Keratinocyte (primary cell): ENCODE measurements around the gene TRIL. TPM values are rescaled to one million over a fixed set of nuclear protein-coding genes. Genes with fewer than 3 reads are reported as not detected.

ENCODE experiments used
- DNase-seq: peaks from one replicate; pipeline ENCODE4 v3.0.0-alpha.2; 2011; ENCODE audit warnings: low read depth, missing footprints, low spot score
- FAIRE-seq: peaks from 2 replicates; lab custom pipeline; 2011; peaks lifted over from hg19 to GRCh38; lab: Jason Lieb, UNC
- H2AFZ ChIP-seq: 2 replicates; pipeline ENCODE4 v1.6.0; 2012; ENCODE audit warnings: low read length, control low read depth, inconsistent platforms; ENCODE audit not compliant: control insufficient read depth
- H3K27ac ChIP-seq: 2 replicates; pipeline ENCODE4 v1.5.1; 2011; ENCODE audit warnings: low read length; ENCODE audit not compliant: control insufficient read depth, insufficient read depth
- H3K27me3 ChIP-seq: 3 replicates; pipeline ENCODE4 v1.6.0; 2011; ENCODE audit warnings: low read length; ENCODE audit not compliant: control insufficient read depth, insufficient read depth; ENCODE audit errors: extremely low read depth
- H3K36me3 ChIP-seq, 2 experiments: 2 replicates in 1 of 2; 3 replicates in 1 of 2; pipeline ENCODE4 v1.5.1; 2011; ENCODE audit warnings: low read length in 2 of 2, mild to moderate bottlenecking in 1 of 2; ENCODE audit not compliant: control insufficient read depth in 2 of 2, insufficient read depth in 2 of 2; ENCODE audit errors: extremely low read depth in 1 of 2
- H3K4me1 ChIP-seq: 3 replicates; pipeline ENCODE4 v1.5.1; 2011; ENCODE audit warnings: low read length; ENCODE audit not compliant: control insufficient read depth, insufficient read depth; ENCODE audit errors: extremely low read depth
- H3K4me2 ChIP-seq: 3 replicates; pipeline ENCODE4 v1.6.0; 2011; ENCODE audit warnings: low read depth, low read length; ENCODE audit not compliant: control insufficient read depth, insufficient read depth; ENCODE audit errors: extremely low read depth
- H3K4me3 ChIP-seq, 3 experiments: fragments of 200-600 bp in 1 of 3; sonication (generic) in 1 of 3; 2 replicates in 2 of 3; 3 replicates in 1 of 3; pipeline ENCODE4 v1.5.1; 2011 to 2016; ENCODE audit warnings: low read length in 3 of 3, mild to moderate bottlenecking in 3 of 3, control low read depth in 2 of 3, inconsistent platforms in 1 of 3, low read depth in 1 of 3, mixed read lengths in 1 of 3, mixed run types in 1 of 3, moderate library complexity in 1 of 3; ENCODE audit not compliant: control insufficient read depth in 2 of 3, insufficient read depth in 2 of 3; ENCODE audit errors: extremely low read depth in 1 of 3
- H3K79me2 ChIP-seq: 2 replicates; pipeline ENCODE4 v1.6.0; 2012; ENCODE audit warnings: low read length; ENCODE audit not compliant: control insufficient read depth, insufficient read depth
- H3K9ac ChIP-seq: 3 replicates; pipeline ENCODE4 v1.6.0; 2011; ENCODE audit warnings: low read length; ENCODE audit not compliant: control insufficient read depth, insufficient read depth; ENCODE audit errors: extremely low read depth
- H3K9me1 ChIP-seq: 3 replicates; pipeline ENCODE4 v1.6.0; 2011; ENCODE audit warnings: low read length; ENCODE audit not compliant: control insufficient read depth, insufficient read depth; ENCODE audit errors: extremely low read depth
- H3K9me3 ChIP-seq: 2 replicates; pipeline ENCODE4 v1.5.1; 2012; ENCODE audit warnings: low read depth, low read length; ENCODE audit not compliant: control insufficient read depth
- H4K20me1 ChIP-seq: 3 replicates; pipeline ENCODE4 v1.6.0; 2011; ENCODE audit warnings: low read length; ENCODE audit not compliant: control insufficient read depth, insufficient read depth; ENCODE audit errors: extremely low read depth
- EZH2 ChIP-seq: IDR thresholded peaks from one replicate; pipeline ENCODE4 v1.6.1; 2012; ENCODE audit warnings: inconsistent platforms, mild to moderate bottlenecking, low read length, moderate library complexity
- dilution Hi-C: fragments of 300-500 bp; cut with MboI; formaldehyde crosslinking; loops from one replicate; pipeline ENCODE4 v1.7.0; 2020; ENCODE audit warnings: low sequenced_read_pairs; ENCODE audit not compliant: extremely low pct_ligation_motif_present
- polyA plus RNA-seq, 5 experiments: library from polyadenylated mRNA; depleted of rRNA in 3 of 5; stranded (reverse) in 3 of 5; stranded (forward) in 1 of 5; unstranded in 1 of 5; fragments of >200 nt; gene quantifications; 1 replicate in 1 of 5; 2 replicates in 3 of 5; 3 replicates in 1 of 5; pipeline versions ENCODE4 v1.2.1 to v1.2.3, GENCODE V29; 2011 to 2012; ENCODE audit warnings: missing spikeins in 2 of 5, low read depth in 1 of 5, low replicate concordance in 1 of 5
- TF ChIP-seq, protein P1 (sequence below), 3 experiments: IDR thresholded peaks in 1 of 3; conservative IDR thresholded peaks in 1 of 3; optimal IDR thresholded peaks in 1 of 3; 2 replicates in 2 of 3; 3 replicates in 1 of 3; pipeline versions ENCODE3 to v1.5.1; 2011; ENCODE audit warnings: low read length in 3 of 3, mild to moderate bottlenecking in 3 of 3, moderate library complexity in 2 of 3, control low read depth in 1 of 3, inconsistent platforms in 1 of 3; ENCODE audit not compliant: insufficient read depth in 2 of 3; ENCODE audit errors: extremely low read depth in 1 of 3

TRIL gene
- polyA plus RNA-seq, 1 donor (not counting 4 experiments of a cell fraction or from before 2014, with no cell fraction given): 0.03 TPM

DNA sequence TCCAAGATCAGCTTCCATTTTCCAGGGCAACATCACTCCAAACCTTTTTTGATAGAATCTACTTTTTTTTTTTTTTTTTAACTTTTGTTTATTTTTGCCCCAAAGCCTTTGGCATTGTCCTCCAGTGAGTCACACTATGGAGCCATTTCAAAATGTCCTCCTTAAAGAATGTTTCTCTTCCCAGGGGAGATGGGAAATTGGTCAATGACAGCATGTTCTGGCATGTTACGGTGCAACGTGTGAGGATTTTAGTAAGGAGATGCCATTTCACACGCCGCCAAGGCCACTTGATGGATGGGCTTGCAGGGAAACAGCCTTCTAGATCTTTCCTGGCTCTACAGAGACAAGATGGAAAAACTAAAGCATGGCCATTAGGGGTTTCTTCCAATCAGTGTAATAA is 30.7 kb upstream of the TRIL start:
- FAIRE-seq: peak; percentile 69

DNA sequence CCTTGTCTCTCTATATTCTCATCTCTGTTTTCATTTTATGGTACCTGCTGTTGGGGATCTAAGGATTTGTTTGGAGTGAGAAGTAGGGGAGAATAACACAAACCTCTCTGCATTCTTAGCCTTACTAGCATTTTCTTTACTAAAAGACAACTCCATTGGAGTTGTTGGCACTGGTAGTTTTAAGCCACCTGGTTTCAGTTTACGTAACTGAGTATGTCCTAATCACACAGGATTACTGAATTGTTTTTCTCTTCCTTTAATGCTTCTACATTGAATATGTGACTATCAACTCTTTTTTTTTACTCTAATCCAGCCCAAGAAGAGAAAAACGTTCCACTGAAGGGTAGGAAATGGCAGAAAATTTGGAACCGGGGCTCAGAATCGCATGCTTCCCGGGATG is 30.0 kb upstream of the TRIL start:
- TF ChIP-seq, protein P1, sequence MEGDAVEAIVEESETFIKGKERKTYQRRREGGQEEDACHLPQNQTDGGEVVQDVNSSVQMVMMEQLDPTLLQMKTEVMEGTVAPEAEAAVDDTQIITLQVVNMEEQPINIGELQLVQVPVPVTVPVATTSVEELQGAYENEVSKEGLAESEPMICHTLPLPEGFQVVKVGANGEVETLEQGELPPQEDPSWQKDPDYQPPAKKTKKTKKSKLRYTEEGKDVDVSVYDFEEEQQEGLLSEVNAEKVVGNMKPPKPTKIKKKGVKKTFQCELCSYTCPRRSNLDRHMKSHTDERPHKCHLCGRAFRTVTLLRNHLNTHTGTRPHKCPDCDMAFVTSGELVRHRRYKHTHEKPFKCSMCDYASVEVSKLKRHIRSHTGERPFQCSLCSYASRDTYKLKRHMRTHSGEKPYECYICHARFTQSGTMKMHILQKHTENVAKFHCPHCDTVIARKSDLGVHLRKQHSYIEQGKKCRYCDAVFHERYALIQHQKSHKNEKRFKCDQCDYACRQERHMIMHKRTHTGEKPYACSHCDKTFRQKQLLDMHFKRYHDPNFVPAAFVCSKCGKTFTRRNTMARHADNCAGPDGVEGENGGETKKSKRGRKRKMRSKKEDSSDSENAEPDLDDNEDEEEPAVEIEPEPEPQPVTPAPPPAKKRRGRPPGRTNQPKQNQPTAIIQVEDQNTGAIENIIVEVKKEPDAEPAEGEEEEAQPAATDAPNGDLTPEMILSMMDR (optimal IDR thresholded peaks at IDR 0.05 in 1 of 3, IDR thresholded peaks at IDR 0.05 in 1 of 3, conservative IDR thresholded peaks at IDR 0.05 in 1 of 3; ENCODE audit: extremely low read depth in 1 of 3, insufficient read depth in 2 of 3, low read length in 3 of 3): no peak
- TF ChIP-seq EZH2: no peak
- H3K27ac ChIP-seq: no peak overlapping the region
- no peak overlapping the region for H3K9ac ChIP-seq

More for the DNA sequence above, 30.7 kb upstream of the TRIL start:
- TF ChIP-seq EZH2: no peak
- TF ChIP-seq, protein P1 (optimal IDR thresholded peaks at IDR 0.05 in 1 of 3, IDR thresholded peaks at IDR 0.05 in 1 of 3, conservative IDR thresholded peaks at IDR 0.05 in 1 of 3; ENCODE audit: extremely low read depth in 1 of 3, insufficient read depth in 2 of 3, low read length in 3 of 3): no peak
- peaks cover 45% of the 10 kb centered on the region for H3K4me1 ChIP-seq
- dilution Hi-C loops: no loop called here
- no peaks in the 10 kb centered on the region for H3K9me3 ChIP-seq
- no peak overlapping the region for H3K9ac ChIP-seq
- no peaks in the 10 kb centered on the region for H3K79me2 ChIP-seq
- peak overlapping the region; percentile 25 for H3K4me2 ChIP-seq
- no peaks in the 10 kb centered on the region for H3K27me3 ChIP-seq
- peak; percentile 63 for DNase-seq
- H3K27ac ChIP-seq: no peak overlapping the region
- H2AFZ ChIP-seq: no peak overlapping the region
- H4K20me1 ChIP-seq: no peaks in the 10 kb centered on the region
- no peaks in the 10 kb centered on the region for H3K36me3 ChIP-seq
- H3K9me1 ChIP-seq: no peaks in the 10 kb centered on the region
- no peak overlapping the region for H3K4me3 ChIP-seq

More for the DNA sequence above, 30.0 kb upstream of the TRIL start:
- H3K27me3 ChIP-seq: no peaks in the 10 kb centered on the region
- FAIRE-seq: no peak
- dilution Hi-C loops: no loop called here
- no peak overlapping the region for H2AFZ ChIP-seq
- H3K79me2 ChIP-seq: no peaks in the 10 kb centered on the region
- peaks cover 45% of the 10 kb centered on the region for H3K4me1 ChIP-seq
- H3K9me1 ChIP-seq: no peaks in the 10 kb centered on the region
- H3K9me3 ChIP-seq: no peaks in the 10 kb centered on the region
- no peak overlapping the region for H3K4me3 ChIP-seq
- H3K4me2 ChIP-seq: no peak overlapping the region
- no peaks in the 10 kb centered on the region for H3K36me3 ChIP-seq
- no peaks in the 10 kb centered on the region for H4K20me1 ChIP-seq
- DNase-seq: no peak
